Tibial artery (tissue), 4 donors: ENCODE measurements around the gene CMTM3.

Source experiments
- DNase-seq, 2 donors: peaks; one replicate each; pipeline ENCODE4 v3.0.0-alpha.2; 2019
- H3K27ac ChIP-seq, 2 donors: fragments of 200-600 bp; sonication (generic) in 1 of 2; 1 replicate in 1 of 2; 2 replicates in 1 of 2; pipeline ENCODE4 v1.5.1; 2018 to 2019; ENCODE audit warnings: mild to moderate bottlenecking in 1 of 2
- H3K27me3 ChIP-seq, 2 donors: fragments of 200-600 bp; sonication (generic) in 1 of 2; one replicate each; pipeline versions ENCODE4 v1.5.1 to v1.6.0; 2016 to 2019
- H3K36me3 ChIP-seq, 3 donors: fragments of 200-600 bp; sonication (generic) in 2 of 3; one replicate each; pipeline ENCODE4 v1.5.1; 2016 to 2019; ENCODE audit warnings: mild to moderate bottlenecking in 2 of 3
- H3K4me1 ChIP-seq, 4 donors: fragments of 200-600 bp; sonication (generic) in 2 of 4; 1 replicate in 3 of 4; 2 replicates in 1 of 4; pipeline ENCODE4 v1.5.1; 2016 to 2019
- H3K4me3 ChIP-seq, 2 donors: fragments of 200-600 bp; sonication (generic) in 1 of 2; 1 replicate in 1 of 2; 2 replicates in 1 of 2; pipeline ENCODE4 v1.5.1; 2018 to 2019; ENCODE audit warnings: mild to moderate bottlenecking in 2 of 2
- H3K9me3 ChIP-seq, 3 donors: fragments of 200-600 bp; sonication (generic) in 1 of 3; one replicate each; pipeline ENCODE4 v1.5.1; 2016 to 2019
- CTCF ChIP-seq, 2 experiments: fragments of 200-600 bp in 1 of 2; fragments of 450-650 bp in 1 of 2; IDR thresholded peaks; one replicate each; pipeline ENCODE4 v1.5.1; 2017 to 2019; ENCODE audit warnings: antibody characterized with exemption in 2 of 2, mild to moderate bottlenecking in 1 of 2, moderate library complexity in 1 of 2
- intact Hi-C: fragments of 100-400 bp; cut with DNase I; formaldehyde crosslinking; loops from one replicate; pipeline ENCODE4 v1.15.0; 2023; ENCODE audit warnings: low total_unique reads

The CMTM3 gene

GRCh38 chr16:66635406-66635805 is 30.9 kb downstream of the CMTM3 start:
- H3K4me3 ChIP-seq, result no peak overlapping the region
- DNase-seq, result no peak
- no peaks in the 10 kb centered on the region for H3K4me1 ChIP-seq
- intact Hi-C loops, result no loop called here
- no peak overlapping the region for H3K27ac ChIP-seq
- no peaks in the 10 kb centered on the region for H3K9me3 ChIP-seq
- TF ChIP-seq CTCF (IDR thresholded peaks at IDR 0.05), result no peak
- H3K27me3 ChIP-seq, result no peaks in the 10 kb centered on the region
- H3K36me3 ChIP-seq, result peaks cover 0 to 10% (median 0%) of the 10 kb centered on the region in 3 donors

- no peaks in the 10 kb centered on the region for H3K27me3 ChIP-seq
- H3K36me3 ChIP-seq, result peaks cover 0 to 10% (median 0%) of the 10 kb centered on the region in 3 donors
- H3K27ac ChIP-seq, result no peak overlapping the region
- no peak for DNase-seq
- intact Hi-C loops, result no loop called here
- no peak overlapping the region for H3K4me3 ChIP-seq
- no peaks in the 10 kb centered on the region for H3K9me3 ChIP-seq
- no peaks in the 10 kb centered on the region for H3K4me1 ChIP-seq
- no peak for TF ChIP-seq CTCF (IDR thresholded peaks at IDR 0.05)
Observed at GRCh38 chr16:66636199-66636598, 31.7 kb downstream of the CMTM3 start.

GRCh38 chr16:66637806-66638205 is 33.3 kb downstream of the CMTM3 start:
- Histone ChIP-seq H3K27ac (no peak overlapping the region), H3K9me3 (no peaks in the 10 kb centered on the region), H3K4me3 (no peak overlapping the region), H3K36me3 (peaks cover 0 to 10% (median 0%) of the 10 kb centered on the region in 3 donors), H3K27me3 (no peaks in the 10 kb centered on the region), H3K4me1 (no peaks in the 10 kb centered on the region)
- intact Hi-C loops, result no loop called here
- TF ChIP-seq CTCF (IDR thresholded peaks at IDR 0.05), result no peak
- no peak for DNase-seq

- H3K4me3 ChIP-seq, result no peak overlapping the region
- H3K9me3 ChIP-seq, result no peaks in the 10 kb centered on the region
- intact Hi-C loops, result no loop called here
- no peak for DNase-seq
- no peak overlapping the region for H3K27ac ChIP-seq
- peaks cover 0 to 4% (median 0%) of the 10 kb centered on the region in 3 donors for H3K36me3 ChIP-seq
- H3K27me3 ChIP-seq, result no peaks in the 10 kb centered on the region
- TF ChIP-seq CTCF (IDR thresholded peaks at IDR 0.05), result no peak
- H3K4me1 ChIP-seq, result no peaks in the 10 kb centered on the region
Observed at GRCh38 chr16:66639091-66639885, 34.8 kb downstream of the CMTM3 start.

GRCh38 chr16:66640724-66641314 is 36.3 kb downstream of the CMTM3 start:
- Histone ChIP-seq H3K4me3 (no peak overlapping the region), H3K36me3 (no peaks in the 10 kb centered on the region), H3K4me1 (no peaks in the 10 kb centered on the region), H3K9me3 (no peaks in the 10 kb centered on the region), H3K27ac (no peak overlapping the region), H3K27me3 (no peaks in the 10 kb centered on the region)
- DNase-seq, result no peak
- intact Hi-C loops, result no loop called here
- TF ChIP-seq CTCF (IDR thresholded peaks at IDR 0.05), result no peak
